Measurements from ENCODE around the gene SARNP. TPM values are rescaled to one million over a fixed set of nuclear protein-coding genes. Genes with fewer than 3 reads are reported as not detected.

Gene SARNP
- total and polyA plus RNA-seq, 9 of the 15 experiments (the other 6 are each of a cell fraction or from before 2014, with no cell fraction given): 70.1 to 400 (median 198) TPM

- no peak for TF ChIP-seq ELK3 (CRISPR knock-in tag; IDR thresholded peaks at IDR 0.05)
- TF ChIP-seq ARID1B (IDR thresholded peaks at IDR 0.05): no peak
- TF ChIP-seq ZNF395 (CRISPR knock-in tag; IDR thresholded peaks at IDR 0.05): no peak
- no peak for TF ChIP-seq RBBP5 (IDR thresholded peaks at IDR 0.05; ENCODE audit: borderline replicate concordance, insufficient read depth, low read length, poor library complexity, severe bottlenecking)
Measured at GRCh38 chr12:55734595-55734994, 82.9 kb downstream of the SARNP start (continued).

GRCh38 chr12:55733858-55734257 is 83.7 kb downstream of the SARNP start:
- Histone ChIP-seq H3K79me2 (ENCODE audit: control insufficient read depth, insufficient read depth, low read length) (peaks cover 4% of the 10 kb centered on the region; the same call in 1 of the 3 replicates), H4K20me1 (replicated peaks; ENCODE audit: control insufficient read depth, insufficient read depth, low read length) (no peaks in the 10 kb centered on the region), H3K36me3 (ENCODE audit: control insufficient read depth, insufficient read depth, low read length) (no peaks in the 10 kb centered on the region), H2AFZ (ENCODE audit: low read depth, low read length) (no peak overlapping the region), H3K4me2 (ENCODE audit: insufficient read depth, low read length) (no peak overlapping the region), H3K4me3 (no peak overlapping the region), H3K9me3 (replicated peaks; ENCODE audit: control insufficient read depth, insufficient read depth, low read depth, low read length) (no peaks in the 10 kb centered on the region), H3K27ac (ENCODE audit: extremely low read depth, low read depth, low read length) (no peak overlapping the region), H3K27me3 (ENCODE audit: control insufficient read depth in 2 of 2, insufficient read depth in 2 of 2, low read length in 2 of 2) (no peaks in the 10 kb centered on the region), H3K9me1 (ENCODE audit: control insufficient read depth, insufficient read depth, low read length) (no peaks in the 10 kb centered on the region), H3K4me1 (replicated peaks in 1 of 2; ENCODE audit: control insufficient read depth in 2 of 2, insufficient read depth in 2 of 2, low read length in 2 of 2) (peaks cover 26 to 33% of the 10 kb centered on the region in 2 experiments), H3K9ac (ENCODE audit: insufficient read depth in 1 of 2, low read depth in 2 of 2, low read length in 2 of 2) (no peak overlapping the region)
- ChIA-PET POLR2A (interaction anchor here (0.6 to 1.0 kb wide), 3 partner anchors 9 to 240 kb away, joined by 3 to 4 read pairs (median 3); partner anchors contain the start of gene RAB5B), CTCF (ENCODE audit: low intra/inter-chr PET ratio) (no interaction called here)
- intact Hi-C loops (cut with micrococcal nuclease) (no loop called here), in situ Hi-C loops (cut with MboI) (no loop called here)
- WGBS (ENCODE audit: insufficient coverage, low coverage, missing lambda C conversion rate): 44% methylated on average over 2 of the region's 2 CpGs
- FAIRE-seq (no peak), DNase-seq (ENCODE audit: extremely low read depth in 1 of 4, low spot score in 3 of 4) (no peak), ATAC-seq (no peak)
- no TSS peak for BruUV-seq (replicated peaks)
- TF ChIP-seq POLR3G (IDR thresholded peaks at IDR 0.05; ENCODE audit: extremely low read depth, insufficient read length, insufficient replicate concordance) (no peak), YY1 (IDR thresholded peaks at IDR 0.05; ENCODE audit: borderline replicate concordance in 1 of 3, control insufficient read depth in 1 of 3, extremely low read depth in 1 of 3, insufficient read depth in 3 of 3, insufficient read length in 1 of 3, insufficient replicate concordance in 2 of 3, low read depth in 1 of 3, low read length in 2 of 3) (no peak), EZH2 (IDR thresholded peaks at IDR 0.05; ENCODE audit: borderline replicate concordance, low read depth, low read length) (no peak), ZNF232 (CRISPR knock-in tag; IDR thresholded peaks at IDR 0.05) (no peak), SRF (CRISPR knock-in tag; IDR thresholded peaks at IDR 0.05) (no peak), CBFA2T3 (IDR thresholded peaks at IDR 0.05) (peak; percentile 6; the same call in 1 of the 2 replicates), STAT5A (IDR thresholded peaks at IDR 0.05; ENCODE audit: borderline replicate concordance, low read length) (peak; percentile 20; the same call in 1 of the 2 replicates)

Data from K562 (cell line).